ENCODE data around the gene PTPRM.

Gene PTPRM

DNA sequence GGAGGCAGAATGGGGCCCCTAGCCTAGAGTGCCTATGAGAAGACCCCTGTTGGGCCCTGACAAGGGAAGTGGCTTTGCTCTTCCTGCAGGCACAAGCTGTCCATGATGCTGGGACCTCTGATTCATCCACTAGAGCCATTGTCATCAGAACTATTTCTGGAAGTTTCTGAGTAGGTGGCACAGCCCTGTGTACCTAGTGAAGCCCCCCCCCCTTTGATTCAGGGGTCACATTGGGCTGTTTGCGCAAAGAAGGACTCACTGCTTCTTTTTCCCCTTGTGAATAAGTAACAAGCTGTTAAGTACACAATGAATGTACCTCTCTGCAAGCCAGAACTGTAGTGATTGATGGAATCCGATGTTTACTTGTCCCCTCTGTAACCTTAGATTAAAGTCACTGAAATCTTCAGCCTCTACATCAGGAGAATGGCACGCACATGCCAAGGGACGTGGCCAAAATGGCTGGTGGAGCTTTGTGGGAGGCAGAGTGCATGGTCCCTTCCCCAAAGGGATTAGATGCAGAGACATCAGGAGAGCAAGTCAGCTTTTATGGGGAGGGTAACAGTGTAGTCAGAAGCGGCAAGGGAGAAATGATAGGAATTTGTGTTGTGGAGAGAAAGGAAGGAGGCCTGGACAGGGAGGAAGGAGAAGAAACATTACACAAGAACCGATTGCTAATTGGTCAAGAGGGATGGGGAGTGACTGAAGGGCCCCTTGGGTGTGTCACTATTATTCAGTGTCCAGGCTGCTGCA, 774.5 kb downstream of the PTPRM start:
- H4K20me1 ChIP-seq (ENCODE audit: insufficient read depth, low read length), result no peaks in the 10 kb centered on the region
- H3K36me3 ChIP-seq (replicated peaks; ENCODE audit: insufficient read depth, low read length), result no peaks in the 10 kb centered on the region
- H3K27ac ChIP-seq (ENCODE audit: low read length), result no peak overlapping the region

DNA sequence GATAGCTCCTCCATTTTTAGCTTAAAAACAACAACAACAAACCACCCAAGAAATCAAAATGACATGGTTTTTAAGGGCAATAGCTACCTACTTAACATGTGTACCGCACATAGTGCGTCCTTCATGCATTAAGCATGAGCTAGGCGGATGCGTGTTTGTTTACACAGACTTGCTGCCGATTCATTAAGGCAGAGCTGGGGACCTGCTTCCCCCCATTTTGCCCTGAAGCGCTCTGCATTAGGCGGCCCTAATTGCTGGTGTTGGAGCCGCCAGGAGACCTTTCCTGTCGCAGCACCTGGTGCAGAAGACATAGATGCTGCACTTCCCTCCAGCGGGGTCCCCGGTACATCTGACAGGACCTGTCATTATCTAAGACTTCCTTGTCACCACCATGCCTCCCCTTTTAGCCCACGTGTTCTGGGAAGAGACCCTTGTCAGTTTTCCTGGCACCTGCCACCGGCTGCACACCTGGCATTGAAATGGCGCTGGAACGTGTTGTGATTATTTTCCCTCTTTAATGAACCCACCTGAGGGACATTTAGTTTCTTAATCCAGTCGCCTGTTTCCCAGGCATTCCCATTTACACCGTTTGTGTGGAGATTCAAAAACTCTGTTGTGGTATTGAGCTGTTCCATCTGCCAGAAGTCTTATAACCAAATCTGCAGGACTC, 781.1 kb downstream of the PTPRM start:
- Histone ChIP-seq H4K20me1 (ENCODE audit: insufficient read depth, low read length) (no peaks in the 10 kb centered on the region), H3K36me3 (replicated peaks; ENCODE audit: insufficient read depth, low read length) (no peaks in the 10 kb centered on the region), H3F3A (ENCODE audit: insufficient read depth, low read length) (no peaks in the 10 kb centered on the region), H3K27ac (ENCODE audit: low read length) (no peak overlapping the region), H3K79me2 (ENCODE audit: low read length) (no peaks in the 10 kb centered on the region), H3K27me3 (replicated peaks; ENCODE audit: insufficient read depth, low read length) (no peaks in the 10 kb centered on the region), H3K9me3 (replicated peaks; ENCODE audit: insufficient read depth, low read length) (no peaks in the 10 kb centered on the region), H3K4me2 (ENCODE audit: low read depth, low read length) (no peak overlapping the region), H2AFZ (ENCODE audit: low read length) (no peak overlapping the region), H3K4me3 (ENCODE audit: low read length) (no peak overlapping the region), H3K9ac (ENCODE audit: low read length) (no peak overlapping the region), H3K9me2 (replicated peaks; ENCODE audit: insufficient read depth, low read length) (no peaks in the 10 kb centered on the region), H3K4me1 (ENCODE audit: low read length) (no peaks in the 10 kb centered on the region)
- DNase-seq, result no peak
- no peak for TF ChIP-seq EZH2 (optimal IDR thresholded peaks at IDR 0.05; ENCODE audit: low read depth, low read length)

More for the DNA sequence above, 774.5 kb downstream of the PTPRM start:
- DNase-seq, result no peak
- Histone ChIP-seq H3K27me3 (replicated peaks; ENCODE audit: insufficient read depth, low read length) (no peaks in the 10 kb centered on the region), H3K4me2 (ENCODE audit: low read depth, low read length) (no peak overlapping the region), H3K9me3 (replicated peaks; ENCODE audit: insufficient read depth, low read length) (no peaks in the 10 kb centered on the region), H3K4me1 (ENCODE audit: low read length) (no peaks in the 10 kb centered on the region), H3K9ac (ENCODE audit: low read length) (no peak overlapping the region), H2AFZ (ENCODE audit: low read length) (no peak overlapping the region), H3K9me2 (replicated peaks; ENCODE audit: insufficient read depth, low read length) (no peaks in the 10 kb centered on the region), H3F3A (ENCODE audit: insufficient read depth, low read length) (no peaks in the 10 kb centered on the region), H3K79me2 (ENCODE audit: low read length) (no peaks in the 10 kb centered on the region), H3K4me3 (ENCODE audit: low read length) (no peak overlapping the region)
- TF ChIP-seq, protein P1, sequence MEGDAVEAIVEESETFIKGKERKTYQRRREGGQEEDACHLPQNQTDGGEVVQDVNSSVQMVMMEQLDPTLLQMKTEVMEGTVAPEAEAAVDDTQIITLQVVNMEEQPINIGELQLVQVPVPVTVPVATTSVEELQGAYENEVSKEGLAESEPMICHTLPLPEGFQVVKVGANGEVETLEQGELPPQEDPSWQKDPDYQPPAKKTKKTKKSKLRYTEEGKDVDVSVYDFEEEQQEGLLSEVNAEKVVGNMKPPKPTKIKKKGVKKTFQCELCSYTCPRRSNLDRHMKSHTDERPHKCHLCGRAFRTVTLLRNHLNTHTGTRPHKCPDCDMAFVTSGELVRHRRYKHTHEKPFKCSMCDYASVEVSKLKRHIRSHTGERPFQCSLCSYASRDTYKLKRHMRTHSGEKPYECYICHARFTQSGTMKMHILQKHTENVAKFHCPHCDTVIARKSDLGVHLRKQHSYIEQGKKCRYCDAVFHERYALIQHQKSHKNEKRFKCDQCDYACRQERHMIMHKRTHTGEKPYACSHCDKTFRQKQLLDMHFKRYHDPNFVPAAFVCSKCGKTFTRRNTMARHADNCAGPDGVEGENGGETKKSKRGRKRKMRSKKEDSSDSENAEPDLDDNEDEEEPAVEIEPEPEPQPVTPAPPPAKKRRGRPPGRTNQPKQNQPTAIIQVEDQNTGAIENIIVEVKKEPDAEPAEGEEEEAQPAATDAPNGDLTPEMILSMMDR (IDR thresholded peaks at IDR 0.05; ENCODE audit: low read length), result no peak
- TF ChIP-seq EZH2phosphoT487 (IDR thresholded peaks at IDR 0.05; ENCODE audit: low read length) (no peak), EZH2 (optimal IDR thresholded peaks at IDR 0.05; ENCODE audit: low read depth, low read length) (no peak)

DNA sequence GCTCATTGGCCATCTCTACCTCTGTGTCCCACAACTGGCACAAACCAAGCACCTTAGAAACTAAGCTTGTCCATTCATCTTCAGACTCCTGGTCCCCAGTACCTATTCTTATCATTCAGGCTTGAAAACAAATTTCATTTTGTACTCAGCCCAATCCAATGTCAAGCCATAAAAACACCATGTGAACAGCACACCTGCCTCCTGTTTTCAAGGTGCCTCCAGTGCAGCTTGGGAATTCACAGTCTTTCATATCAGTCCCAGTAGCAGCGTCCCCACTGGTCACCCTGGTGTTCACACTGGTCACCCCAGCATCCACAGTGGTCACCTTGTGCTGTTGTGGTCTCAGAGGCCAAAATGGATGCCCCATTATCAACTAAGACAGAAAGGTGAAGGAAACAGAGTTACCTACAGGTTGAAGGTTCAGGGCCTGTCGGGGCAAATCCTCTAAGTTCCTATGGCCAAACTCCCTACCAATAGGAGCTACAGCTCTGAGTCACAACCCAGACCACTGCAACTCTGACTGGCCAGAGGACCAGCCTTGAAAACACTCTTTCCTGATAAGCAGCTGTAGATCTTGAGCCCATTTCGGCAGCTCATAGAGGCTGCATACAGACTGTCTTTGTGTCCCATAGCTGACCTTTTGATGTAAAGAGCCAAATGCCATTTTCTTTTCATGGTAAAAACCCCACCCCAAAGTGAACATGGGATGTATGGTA, 782.6 kb downstream of the PTPRM start:
- Histone ChIP-seq H4K20me1 (ENCODE audit: insufficient read depth, low read length) (no peaks in the 10 kb centered on the region), H3K4me2 (ENCODE audit: low read depth, low read length) (no peak overlapping the region), H3K79me2 (ENCODE audit: low read length) (no peaks in the 10 kb centered on the region), H3K9me2 (replicated peaks; ENCODE audit: insufficient read depth, low read length) (no peaks in the 10 kb centered on the region), H3K9me3 (replicated peaks; ENCODE audit: insufficient read depth, low read length) (no peaks in the 10 kb centered on the region), H3K9ac (ENCODE audit: low read length) (no peak overlapping the region), H3F3A (ENCODE audit: insufficient read depth, low read length) (no peaks in the 10 kb centered on the region), H3K27ac (ENCODE audit: low read length) (no peak overlapping the region), H2AFZ (ENCODE audit: low read length) (no peak overlapping the region), H3K4me1 (ENCODE audit: low read length) (no peaks in the 10 kb centered on the region), H3K27me3 (replicated peaks; ENCODE audit: insufficient read depth, low read length) (no peaks in the 10 kb centered on the region), H3K36me3 (replicated peaks; ENCODE audit: insufficient read depth, low read length) (no peaks in the 10 kb centered on the region), H3K4me3 (ENCODE audit: low read length) (no peak overlapping the region)
- TF ChIP-seq EZH2 (optimal IDR thresholded peaks at IDR 0.05; ENCODE audit: low read depth, low read length) (no peak), EZH2phosphoT487 (IDR thresholded peaks at IDR 0.05; ENCODE audit: low read length) (no peak)
- TF ChIP-seq, protein P1 (IDR thresholded peaks at IDR 0.05; ENCODE audit: low read length), result no peak
- DNase-seq, result no peak
